Gastrocnemius medialis (tissue), 4 donors: ENCODE data around the gene CDK16. TPM values are rescaled to one million over a fixed set of nuclear protein-coding genes. Genes with fewer than 3 reads are reported as not detected.
"Not testable (repeated sequence)": the region's sequence is repeated elsewhere in the genome, so short reads cannot be mapped to it uniquely, and the experiment has no call there.

ENCODE experiments used
- ATAC-seq, 2 donors: fragments of 150-250 bp; one replicate each; pipeline ENCODE4 v1.9.1; 2016
- DNase-seq, 2 donors: peaks; one replicate each; pipeline ENCODE4 v3.0.0-alpha.2; 2019
- H3K27ac ChIP-seq, 4 donors: fragments of 200-600 bp; sonication (generic); 1 replicate in 1 of 4; 2 replicates in 3 of 4; pipeline ENCODE4 v1.5.1; 2016 to 2018; ENCODE audit warnings: mild to moderate bottlenecking in 2 of 4, moderate library complexity in 1 of 4
- H3K27me3 ChIP-seq, 3 donors: fragments of 200-600 bp; sonication (generic) in 2 of 3; 1 replicate in 1 of 3; 2 replicates in 2 of 3; pipeline versions ENCODE4 v1.5.1 to v1.6.0; 2016 to 2019; ENCODE audit warnings: mild to moderate bottlenecking in 1 of 3, moderate library complexity in 1 of 3
- H3K36me3 ChIP-seq, 2 donors: fragments of 200-600 bp; sonication (generic) in 1 of 2; one replicate each; pipeline ENCODE4 v1.5.1; 2017 to 2018
- H3K4me1 ChIP-seq, 2 donors: fragments of 200-600 bp; sonication (generic) in 1 of 2; one replicate each; pipeline ENCODE4 v1.5.1; 2016 to 2017; ENCODE audit warnings: mild to moderate bottlenecking in 2 of 2
- H3K4me3 ChIP-seq, 4 donors: fragments of 200-600 bp; sonication (generic) in 3 of 4; 1 replicate in 1 of 4; 2 replicates in 3 of 4; pipeline ENCODE4 v1.5.1; 2016 to 2019; ENCODE audit warnings: mild to moderate bottlenecking in 2 of 4
- H3K9me3 ChIP-seq, 3 donors: fragments of 200-600 bp; sonication (generic) in 2 of 3; 1 replicate in 1 of 3; 2 replicates in 2 of 3; pipeline ENCODE4 v1.5.1; 2016 to 2019
- CTCF ChIP-seq, 5 experiments: fragments of 450-650 bp in 3 of 5; fragments of 200-600 bp in 2 of 5; sonication (generic) in 2 of 5; IDR thresholded peaks in 4 of 5; conservative IDR thresholded peaks in 1 of 5; 1 replicate in 4 of 5; 2 replicates in 1 of 5; pipeline ENCODE4 v1.5.1; 2016 to 2019; ENCODE audit warnings: antibody characterized with exemption in 5 of 5, mild to moderate bottlenecking in 3 of 5, moderate library complexity in 3 of 5
- POLR2A ChIP-seq, 2 donors: fragments of 450-650 bp; IDR thresholded peaks; one replicate each; pipeline ENCODE4 v1.6.1; 2017; ENCODE audit warnings: antibody characterized with exemption in 2 of 2, mild to moderate bottlenecking in 2 of 2, moderate library complexity in 2 of 2
- in situ Hi-C, 4 donors: fragments of 200-750 bp; cut with MboI; loops; one replicate each; pipeline versions ENCODE4 v1.15.0 to v1.8.0; 2017; ENCODE audit warnings: low sequenced_read_pairs in 4 of 4
- intact Hi-C: fragments of 100-400 bp; cut with DNase I; formaldehyde crosslinking; loops from one replicate; pipeline ENCODE4 v1.15.1; 2023; ENCODE audit warnings: low total_unique reads
- total RNA-seq, 4 donors: library from RNA; depleted of rRNA; stranded (reverse); fragments of >200 nt; gene quantifications; one replicate each; pipeline versions ENCODE4 v1.1.0 to v1.2.3, GENCODE V29; 2016

The CDK16 gene
- total RNA-seq, 4 donors from 2014 or later: 124 to 208 (median 178) TPM

- TF ChIP-seq CTCF (IDR thresholded peaks at IDR 0.05 in 4 of 5, conservative IDR thresholded peaks at IDR 0.05 in 1 of 5): no peak
- TF ChIP-seq POLR2A (IDR thresholded peaks at IDR 0.05): no peak
- in situ Hi-C loops: no loop called here
- no peak overlapping the region for H3K4me3 ChIP-seq
- H3K27me3 ChIP-seq: no peaks in the 10 kb centered on the region
- H3K27ac ChIP-seq: no peak overlapping the region
- intact Hi-C loops: no loop called here
- DNase-seq: no peak
- no peak for ATAC-seq
- no peaks in the 10 kb centered on the region for H3K9me3 ChIP-seq
- peaks cover 0 to 11% of the 10 kb centered on the region in 2 donors for H3K36me3 ChIP-seq
- H3K4me1 ChIP-seq: no peaks in the 10 kb centered on the region
Measured at GRCh38 chrX:47250017-47250347, 31.5 kb downstream of the CDK16 start.

GRCh38 chrX:47257620-47258019, 39.1 kb downstream of the CDK16 start:
- H3K9me3 ChIP-seq, H3K27me3 ChIP-seq, intact Hi-C loops, in situ Hi-C loops, ATAC-seq, H3K4me3 ChIP-seq, H3K4me1 ChIP-seq, H3K27ac ChIP-seq, DNase-seq, H3K36me3 ChIP-seq: not testable (repeated sequence)

GRCh38 chrX:47264483-47265173, 46.1 kb downstream of the CDK16 start:
- no peak for TF ChIP-seq POLR2A (IDR thresholded peaks at IDR 0.05)
- no peak for TF ChIP-seq CTCF (IDR thresholded peaks at IDR 0.05 in 4 of 5, conservative IDR thresholded peaks at IDR 0.05 in 1 of 5)
- H3K4me1 ChIP-seq: no peaks in the 10 kb centered on the region
- H3K36me3 ChIP-seq: no peaks in the 10 kb centered on the region
- intact Hi-C loops: no loop called here
- peaks cover 0 to 12% (median 0%) of the 10 kb centered on the region in 3 donors for H3K27me3 ChIP-seq
- H3K9me3 ChIP-seq: no peaks in the 10 kb centered on the region
- no peak overlapping the region for H3K27ac ChIP-seq
- DNase-seq: no peak
- in situ Hi-C loops: no loop called here
- no peak for ATAC-seq
- no peak overlapping the region for H3K4me3 ChIP-seq

GRCh38 chrX:47266643-47267042, 48.2 kb downstream of the CDK16 start:
- intact Hi-C loops: no loop called here
- in situ Hi-C loops: no loop called here
- Histone ChIP-seq H3K36me3 (no peaks in the 10 kb centered on the region), H3K9me3 (no peaks in the 10 kb centered on the region), H3K4me3 (no peak overlapping the region), H3K4me1 (no peaks in the 10 kb centered on the region), H3K27ac (no peak overlapping the region), H3K27me3 (peaks cover 0 to 12% (median 0%) of the 10 kb centered on the region in 3 donors)
- TF ChIP-seq CTCF (IDR thresholded peaks at IDR 0.05 in 4 of 5, conservative IDR thresholded peaks at IDR 0.05 in 1 of 5) (no peak), POLR2A (IDR thresholded peaks at IDR 0.05) (no peak)
- no peak for DNase-seq
- ATAC-seq: no peak

- no peak overlapping the region for H3K4me3 ChIP-seq
- H3K9me3 ChIP-seq: no peaks in the 10 kb centered on the region
- no peaks in the 10 kb centered on the region for H3K4me1 ChIP-seq
- in situ Hi-C loops: no loop called here
- DNase-seq: no peak
- TF ChIP-seq POLR2A (IDR thresholded peaks at IDR 0.05) (no peak), CTCF (IDR thresholded peaks at IDR 0.05 in 4 of 5, conservative IDR thresholded peaks at IDR 0.05 in 1 of 5) (no peak)
- H3K36me3 ChIP-seq: no peaks in the 10 kb centered on the region
- peaks cover 0 to 5% (median 0%) of the 10 kb centered on the region in 3 donors for H3K27me3 ChIP-seq
- no peak overlapping the region for H3K27ac ChIP-seq
- intact Hi-C loops: no loop called here
- ATAC-seq: no peak
Measured at GRCh38 chrX:47272013-47272408, 53.5 kb downstream of the CDK16 start.
